CD4-positive, alpha-beta T cell treated with Interleukin-2 at 100 ng/mL for 4 hours (primary cell): ENCODE measurements around the gene UFSP1.
A peak's percentile ranks its signal among the peaks of the same experiment; 100 is the strongest.
"Not testable (repeated sequence)": the region's sequence is repeated elsewhere in the genome, so short reads cannot be mapped to it uniquely, and the experiment has no call there.

Experiments used
- DNase-seq: peaks from one replicate; pipeline ENCODE4 v3.0.0-alpha.2; 2020; ENCODE audit warnings: low spot score

The UFSP1 gene

GRCh38 chr7:100859856-100860255, 29.7 kb downstream of the UFSP1 start:
- DNase-seq: no peak

- no peak for DNase-seq
Measured at GRCh38 chr7:100856871-100857282, 32.6 kb downstream of the UFSP1 start.

DNA sequence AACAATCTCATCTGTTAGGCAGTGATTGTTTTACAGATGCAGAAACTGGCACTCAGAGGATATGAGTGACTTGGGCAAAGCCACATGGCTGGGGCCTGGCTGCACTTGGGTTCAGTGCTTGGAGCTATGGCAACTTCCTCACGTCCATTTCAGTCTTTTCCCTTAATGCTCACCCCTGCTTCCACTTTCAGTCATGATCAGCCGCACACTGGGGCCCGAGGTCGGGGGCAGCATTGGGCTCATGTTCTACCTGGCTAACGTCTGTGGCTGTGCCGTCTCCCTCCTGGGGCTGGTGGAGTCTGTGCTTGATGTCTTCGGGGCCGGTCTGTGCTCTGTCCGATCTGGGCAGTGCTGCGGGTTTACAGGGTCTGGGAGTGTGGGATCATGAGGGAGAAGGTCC, 34.0 kb downstream of the UFSP1 start:
- no peak for DNase-seq

- not testable (repeated sequence) for DNase-seq
Measured at GRCh38 chr7:100854899-100855298, 34.6 kb downstream of the UFSP1 start.

GRCh38 chr7:100854146-100854895, 35.2 kb downstream of the UFSP1 start:
- no peak for DNase-seq

- DNase-seq: peak; percentile 81
Measured at GRCh38 chr7:100852048-100852872, 37.3 kb downstream of the UFSP1 start, which contains the start of gene SLC12A9. Gene SLC12A9 (plus strand): TSS chr7:100852713. CDS start chr7:100854198, 1,485 bp downstream.

DNA sequence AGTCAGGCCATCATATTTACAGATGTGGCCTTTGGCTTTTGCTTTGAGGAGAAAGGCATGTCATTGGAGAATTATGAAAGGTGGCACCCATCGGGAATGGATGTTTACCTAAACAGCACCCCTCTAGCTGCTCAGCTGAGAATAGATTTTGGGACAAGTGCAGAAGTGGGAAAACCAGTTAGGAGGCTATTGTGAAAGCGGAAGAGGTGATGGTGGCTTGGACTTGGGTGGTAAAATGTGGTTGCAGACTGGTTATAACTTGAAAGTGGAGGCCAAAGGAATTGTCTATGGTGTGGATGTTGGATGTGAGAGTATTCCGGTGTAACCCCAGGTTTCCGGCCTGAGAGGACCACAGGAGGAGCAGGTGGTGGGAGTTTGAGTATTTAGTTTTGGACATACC, 42.2 kb downstream of the UFSP1 start:
- DNase-seq: no peak

DNA sequence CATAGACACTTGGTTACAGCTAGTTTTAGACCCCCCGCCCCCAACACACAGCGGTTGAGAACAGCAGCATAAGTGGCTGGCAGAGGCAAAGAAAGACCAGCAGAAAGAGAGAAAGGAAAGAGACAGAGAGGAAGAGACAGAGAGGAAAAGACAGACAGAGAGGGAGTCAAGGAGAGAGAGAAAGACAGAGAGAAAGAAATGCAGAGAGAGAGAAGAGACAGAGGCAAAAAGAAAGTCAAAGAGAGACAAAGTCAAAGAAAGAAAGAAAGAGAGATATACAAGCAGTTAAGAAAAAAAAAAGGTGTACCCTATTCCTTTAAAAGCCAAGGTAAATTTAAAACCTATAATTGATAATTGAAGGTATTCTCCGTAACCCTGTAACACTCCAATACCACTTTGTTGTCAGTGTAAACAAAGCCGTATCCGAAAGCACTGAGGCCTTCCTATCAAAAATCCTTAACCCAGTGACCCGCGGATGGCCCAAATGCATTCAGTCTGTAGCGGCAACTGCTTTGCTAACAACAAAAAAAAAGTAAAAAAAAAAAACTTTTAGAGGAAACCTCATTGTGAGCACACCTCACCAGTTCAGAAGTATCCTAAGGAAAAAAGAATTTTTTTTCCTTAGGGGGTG, 48.9 kb downstream of the UFSP1 start:
- DNase-seq: no peak

- no peak for DNase-seq
Measured at GRCh38 chr7:100839361-100839760, 50.2 kb downstream of the UFSP1 start.
